LNCAP (cell line): ENCODE results near the gene PPP1R3F.
"Not testable (repeated sequence)": the region's sequence is repeated elsewhere in the genome, so short reads cannot be mapped to it uniquely, and the experiment has no call there.

Source experiments
- CTCF ChIP-seq: fragments of 450-650 bp; IDR thresholded peaks from 2 replicates; pipeline ENCODE4 v1.5.1; 2017; ENCODE audit warnings: mild to moderate bottlenecking

PPP1R3F gene

DNA sequence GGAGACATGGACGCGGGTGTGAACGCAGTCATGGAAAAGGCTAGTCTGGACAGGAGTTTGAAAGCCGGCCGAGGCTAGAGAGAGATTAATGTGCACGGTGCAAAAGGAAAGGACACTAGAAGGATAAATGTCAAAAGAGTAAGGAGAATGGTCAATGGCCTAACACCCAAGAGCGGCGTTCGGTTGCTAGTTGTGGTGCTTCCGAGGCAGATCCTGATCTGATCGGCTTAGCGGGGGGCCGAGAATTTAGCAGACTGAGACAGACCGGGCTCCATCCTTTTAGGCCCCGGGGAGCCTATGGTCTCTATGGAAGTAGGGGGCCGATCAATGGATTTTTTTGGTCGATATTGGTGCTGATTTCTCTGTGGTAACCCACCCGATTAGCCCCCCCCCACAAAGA is 40.8 kb downstream of the PPP1R3F start:
- TF ChIP-seq CTCF = no peak

DNA sequence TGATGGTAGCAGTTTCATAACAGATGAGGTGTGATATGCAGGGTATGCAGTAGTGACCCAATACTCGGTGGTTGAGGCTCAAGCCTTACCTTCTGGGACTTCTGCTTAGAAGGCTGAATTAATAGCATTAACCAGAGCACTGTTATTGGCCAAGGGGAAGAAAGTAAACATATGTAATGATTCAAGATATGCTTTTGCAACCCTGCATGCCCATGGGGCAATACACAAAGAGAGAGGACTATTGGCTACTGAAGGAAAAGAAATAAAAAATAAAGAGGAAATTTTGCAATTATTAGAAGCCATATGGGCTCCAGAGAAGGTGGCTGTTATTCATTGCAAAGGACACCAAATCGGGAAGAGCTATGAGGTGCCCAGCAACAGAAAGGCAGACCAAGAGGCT is 42.6 kb downstream of the PPP1R3F start:
- no peak for TF ChIP-seq CTCF

GRCh38 chrX:49316085-49316484 is 46.5 kb downstream of the PPP1R3F start:
- TF ChIP-seq CTCF = no peak

DNA sequence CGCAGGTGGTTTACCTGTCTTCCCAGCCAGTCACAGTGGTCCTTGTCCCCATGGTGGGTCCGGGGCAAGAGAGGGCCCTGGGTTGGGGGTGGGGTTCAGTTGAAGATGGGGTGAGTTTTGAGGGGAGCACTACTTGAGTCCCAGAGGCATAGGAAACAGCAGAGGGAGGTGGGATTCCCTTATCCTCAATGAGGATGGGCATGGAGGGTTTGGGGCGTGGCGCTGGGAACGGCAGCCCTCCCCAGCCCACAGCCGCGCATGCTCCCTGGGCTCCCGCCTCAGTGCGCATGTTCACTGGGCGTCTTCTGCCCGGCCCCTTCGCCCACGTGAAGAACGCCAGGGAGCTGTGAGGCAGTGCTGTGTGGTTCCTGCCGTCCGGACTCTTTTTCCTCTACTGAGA is 52.1 kb downstream of the PPP1R3F start, which contains the start of gene GAGE12J:
Gene GAGE12J (plus strand): TSS at position 301 of the 400 bp plus-strand sequence. CDS start 1,157 bp downstream, outside the sequence.
- TF ChIP-seq CTCF = not testable (repeated sequence)

GRCh38 chrX:49331282-49331681 is 61.7 kb downstream of the PPP1R3F start, which contains the start of gene GAGE13:
Gene GAGE13 (plus strand): TSS chrX:49331582. CDS start chrX:49332738, 1,156 bp downstream.
- TF ChIP-seq CTCF = not testable (repeated sequence)
